K562 (cell line): Measurements from ENCODE around the gene VPS11.

ENCODE experiments used
- CTCF ChIP-seq, 3 experiments: IDR thresholded peaks in 2 of 3; conservative IDR thresholded peaks in 1 of 3; 2 replicates each; pipeline ENCODE4 v1.5.1; 2011 to 2012; ENCODE audit warnings: low read length in 3 of 3, mild to moderate bottlenecking in 3 of 3, control low read depth in 2 of 3, improper control_type of control experiment in 1 of 3, inconsistent platforms in 1 of 3, low read depth in 1 of 3, mixed read lengths in 1 of 3, moderate library complexity in 1 of 3; ENCODE audit not compliant: insufficient read depth in 2 of 3
- SOX6 ChIP-seq: fragments of 450-650 bp; IDR thresholded peaks from 2 replicates; pipeline ENCODE4 v1.6.1; 2014; ENCODE audit warnings: mild to moderate bottlenecking

GRCh38 chr11:119057000-119057769, 10.4 kb upstream of the VPS11 start, which contains the start of gene HYOU1:
- TF ChIP-seq SOX6, result peak; percentile 27; the same call in 1 of the 2 replicates
- peak; percentile 51 to 71 (median 54) for TF ChIP-seq CTCF (IDR thresholded peaks at IDR 0.05 in 2 of 3, conservative IDR thresholded peaks at IDR 0.05 in 1 of 3; ENCODE audit: insufficient read depth in 2 of 3, low read depth in 1 of 3, low read length in 3 of 3)
